A673 (cell line): ENCODE measurements around the gene CTSH.

Source experiments
- CTCF ChIP-seq: fragments of 300-800, 200-600 bp; sonication (generic); conservative IDR thresholded peaks from 2 replicates; pipeline ENCODE4 v1.5.1; 2017; ENCODE audit warnings: low read depth, mild to moderate bottlenecking, antibody characterized with exemption, low read length, moderate library complexity, mixed read lengths
- EZH2 ChIP-seq: fragments of 200-600 bp; sonication (generic); IDR thresholded peaks from 2 replicates; pipeline ENCODE4 v1.6.1; 2017; ENCODE audit warnings: borderline replicate concordance, low read depth, mild to moderate bottlenecking, mixed read lengths, antibody characterized with exemption, low read length; ENCODE audit not compliant: poor library complexity, severe bottlenecking

- TF ChIP-seq CTCF = no peak
- TF ChIP-seq EZH2 = no peak
Observed at GRCh38 chr15:78880242-78880533, 64.7 kb downstream of the CTSH start.
